T47D (cell line): ENCODE measurements around the gene DECR2.
"Not testable (repeated sequence)": the region's sequence is repeated elsewhere in the genome, so short reads cannot be mapped to it uniquely, and the experiment has no call there.

Experiments
- DNase-seq, 2 experiments: peaks; one replicate each; pipeline versions ENCODE4 v3.0.0 to v3.0.0-alpha.2; 2011 to 2012; ENCODE audit warnings: low read depth in 1 of 2, low spot score in 1 of 2
- JUND ChIP-seq: IDR thresholded peaks from 2 replicates; pipeline ENCODE4 v1.6.1; 2012; ENCODE audit warnings: low read depth
- in situ Hi-C: cut with HindIII; loops from 2 replicates; pipeline ENCODE4 v1.10.0; 2016; ENCODE audit warnings: low sequenced_read_pairs, low pct_unique_long_range_greater_than_20kb

Gene DECR2

GRCh38 chr16:378821-379182 lies 22.9 kb upstream of the DECR2 start:
- no peak for DNase-seq
- in situ Hi-C loops = no loop called here
- no peak for TF ChIP-seq JUND

GRCh38 chr16:379183-379960 lies 22.3 kb upstream of the DECR2 start:
- in situ Hi-C loops = no loop called here
- TF ChIP-seq JUND = no peak
- peak in 1 of 2 experiments; percentile 85 for DNase-seq

- no peak for TF ChIP-seq JUND
- in situ Hi-C loops = no loop called here
- DNase-seq = no peak
These were observed 21.5 kb upstream of the DECR2 start for GRCh38 chr16:379961-380761.

- TF ChIP-seq JUND = no peak
- in situ Hi-C loops = no loop called here
- DNase-seq = no peak
These were observed 21.0 kb upstream of the DECR2 start for GRCh38 chr16:380762-381011.

GRCh38 chr16:381012-381788 lies 20.5 kb upstream of the DECR2 start:
- no peak for TF ChIP-seq JUND
- in situ Hi-C loops = no loop called here

GRCh38 chr16:381789-382717 lies 19.6 kb upstream of the DECR2 start, which contains the start of gene PGAP6:
Gene PGAP6, minus strand, starts transcription at chr16:381978. Its CDS starts 157 bp downstream, at chr16:381821.
- TF ChIP-seq JUND = no peak
- in situ Hi-C loops = no loop called here
- DNase-seq = peak in 1 of 2 experiments; percentile 76

More at GRCh38 chr16:381012-381788, 20.5 kb upstream of the DECR2 start:
- no peak for DNase-seq

GRCh38 chr16:383326-384051 lies 18.2 kb upstream of the DECR2 start:
- in situ Hi-C loops = no loop called here
- peak in 1 of 2 experiments; percentile 94 for DNase-seq
- no peak for TF ChIP-seq JUND

GRCh38 chr16:386641-387156 lies 15.0 kb upstream of the DECR2 start:
- in situ Hi-C loops = no loop called here
- no peak for TF ChIP-seq JUND
- DNase-seq = peak in 1 of 2 experiments; percentile 37

- in situ Hi-C loops, DNase-seq: not testable (repeated sequence)
These were observed 13.7 kb upstream of the DECR2 start for GRCh38 chr16:387761-388666.

GRCh38 chr16:389352-389751 lies 12.3 kb upstream of the DECR2 start:
- no peak for TF ChIP-seq JUND

More at GRCh38 chr16:389352-389751, 12.3 kb upstream of the DECR2 start:
- in situ Hi-C loops = no loop called here
- no peak for DNase-seq
